ENCODE measurements around the gene SLAMF9.

SLAMF9 gene

GRCh38 chr1:159991513-159991912, 37.5 kb upstream of the SLAMF9 start:
- TF ChIP-seq, protein P1, sequence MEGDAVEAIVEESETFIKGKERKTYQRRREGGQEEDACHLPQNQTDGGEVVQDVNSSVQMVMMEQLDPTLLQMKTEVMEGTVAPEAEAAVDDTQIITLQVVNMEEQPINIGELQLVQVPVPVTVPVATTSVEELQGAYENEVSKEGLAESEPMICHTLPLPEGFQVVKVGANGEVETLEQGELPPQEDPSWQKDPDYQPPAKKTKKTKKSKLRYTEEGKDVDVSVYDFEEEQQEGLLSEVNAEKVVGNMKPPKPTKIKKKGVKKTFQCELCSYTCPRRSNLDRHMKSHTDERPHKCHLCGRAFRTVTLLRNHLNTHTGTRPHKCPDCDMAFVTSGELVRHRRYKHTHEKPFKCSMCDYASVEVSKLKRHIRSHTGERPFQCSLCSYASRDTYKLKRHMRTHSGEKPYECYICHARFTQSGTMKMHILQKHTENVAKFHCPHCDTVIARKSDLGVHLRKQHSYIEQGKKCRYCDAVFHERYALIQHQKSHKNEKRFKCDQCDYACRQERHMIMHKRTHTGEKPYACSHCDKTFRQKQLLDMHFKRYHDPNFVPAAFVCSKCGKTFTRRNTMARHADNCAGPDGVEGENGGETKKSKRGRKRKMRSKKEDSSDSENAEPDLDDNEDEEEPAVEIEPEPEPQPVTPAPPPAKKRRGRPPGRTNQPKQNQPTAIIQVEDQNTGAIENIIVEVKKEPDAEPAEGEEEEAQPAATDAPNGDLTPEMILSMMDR (IDR thresholded peaks at IDR 0.05; ENCODE audit: extremely low read depth, missing control alignments): no peak
- no peak for DNase-seq (ENCODE audit: low spot score)

DNA sequence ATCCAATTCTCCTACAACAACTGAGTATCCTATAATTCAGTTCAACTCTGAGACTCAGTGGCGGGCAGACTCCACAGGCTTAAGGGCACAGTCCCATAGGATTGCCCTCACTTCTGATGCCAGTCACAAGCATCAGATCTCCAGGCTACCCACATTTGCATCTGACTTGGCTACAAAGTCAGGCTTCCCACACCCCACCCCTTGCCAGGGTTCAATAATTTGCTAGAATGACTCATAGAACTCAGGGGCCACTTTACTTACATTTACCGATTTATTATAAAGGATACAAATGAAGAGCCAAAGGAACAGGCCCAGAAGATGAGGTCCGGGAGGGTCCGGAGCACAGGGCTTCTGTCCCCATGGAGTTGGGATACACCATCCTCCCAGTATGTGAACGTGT, 36.0 kb upstream of the SLAMF9 start:
- TF ChIP-seq, protein P1 (IDR thresholded peaks at IDR 0.05; ENCODE audit: extremely low read depth, missing control alignments): no peak
- DNase-seq (ENCODE audit: low spot score): no peak

- TF ChIP-seq, protein P1 (IDR thresholded peaks at IDR 0.05; ENCODE audit: extremely low read depth, missing control alignments): no peak
- DNase-seq (ENCODE audit: low spot score): no peak
Observed at GRCh38 chr1:159989581-159989980, 35.5 kb upstream of the SLAMF9 start.

DNA sequence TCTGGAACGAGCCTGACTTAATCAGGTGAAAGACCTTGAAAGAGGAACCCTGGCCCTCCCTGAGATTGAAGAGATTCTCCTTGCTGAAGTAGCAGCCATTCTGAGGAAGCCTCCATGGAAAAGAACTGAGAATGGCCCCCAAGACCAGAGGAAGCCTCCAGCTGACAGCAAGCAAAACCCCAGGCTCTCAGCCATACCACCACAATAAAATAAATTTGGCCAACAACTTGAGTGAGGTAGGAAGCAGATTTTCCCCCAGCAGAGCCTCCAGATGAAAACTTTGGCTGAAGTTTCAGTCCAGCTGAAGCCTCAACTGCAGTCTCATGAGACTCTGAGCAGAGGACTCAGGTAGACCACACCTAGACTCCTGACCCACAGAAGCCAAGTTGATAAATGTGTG, 34.0 kb upstream of the SLAMF9 start:
- no peak for DNase-seq (ENCODE audit: low spot score)
- TF ChIP-seq, protein P1 (IDR thresholded peaks at IDR 0.05; ENCODE audit: extremely low read depth, missing control alignments): no peak

DNA sequence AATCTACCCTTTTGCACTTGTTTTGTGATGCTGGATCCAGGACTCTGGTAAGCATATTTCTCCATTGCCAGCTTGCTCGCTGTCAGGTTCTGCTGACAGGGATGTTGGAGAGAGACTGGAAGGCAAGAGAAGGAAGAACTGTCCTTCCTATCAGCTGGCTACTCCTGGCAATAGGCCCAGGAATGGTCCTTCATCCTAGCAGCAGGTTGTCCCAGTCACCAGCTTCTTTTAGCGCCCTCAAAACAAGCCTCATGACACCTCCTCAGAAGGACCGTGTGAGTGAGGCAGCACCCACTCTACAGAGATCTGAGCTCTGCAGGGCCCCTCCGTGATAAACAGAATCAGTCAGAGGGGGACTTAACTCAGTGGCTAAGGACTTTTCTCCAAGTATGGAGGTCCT, 33.1 kb upstream of the SLAMF9 start:
- DNase-seq (ENCODE audit: low spot score): no peak
- TF ChIP-seq, protein P1 (IDR thresholded peaks at IDR 0.05; ENCODE audit: extremely low read depth, missing control alignments): no peak

DNA sequence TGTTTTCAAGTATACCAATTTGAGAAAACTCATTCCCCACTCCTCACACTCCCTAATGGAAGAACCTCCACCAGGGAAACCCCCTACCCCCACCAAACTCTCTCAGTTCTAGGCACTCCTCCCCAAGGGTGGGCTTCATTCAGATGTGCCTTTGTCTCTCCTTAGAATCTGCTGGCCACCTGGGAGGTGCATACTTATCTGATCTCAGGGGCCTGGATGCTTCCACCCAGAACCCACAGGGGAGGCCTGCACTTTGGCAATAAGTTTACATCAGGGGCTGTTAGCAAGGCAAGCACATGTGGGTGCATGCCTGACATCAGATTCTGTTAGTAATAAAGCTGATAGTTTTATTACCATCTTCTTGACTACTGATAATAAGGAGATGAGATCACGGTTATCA, 32.5 kb upstream of the SLAMF9 start:
- TF ChIP-seq, protein P1 (IDR thresholded peaks at IDR 0.05; ENCODE audit: extremely low read depth, missing control alignments): no peak

DNA sequence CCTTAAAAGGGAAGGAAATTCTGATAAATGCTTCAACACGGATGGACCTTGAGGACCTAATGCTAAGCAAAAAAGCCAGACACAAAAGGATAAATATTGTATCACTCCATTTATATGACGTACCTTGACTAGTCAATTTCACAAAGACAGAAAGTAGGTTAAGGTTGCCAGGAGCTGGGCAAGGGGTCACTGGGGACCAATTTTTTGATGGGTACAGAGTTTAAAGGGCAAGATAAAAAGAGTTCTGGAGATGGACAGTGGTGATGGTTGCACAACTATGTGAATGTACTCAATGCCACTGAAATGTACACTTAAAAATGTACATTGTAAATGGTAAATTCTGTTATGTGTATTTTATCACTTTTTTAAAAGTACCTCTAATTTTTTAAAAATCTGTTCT, 32.1 kb upstream of the SLAMF9 start:
- TF ChIP-seq, protein P1 (IDR thresholded peaks at IDR 0.05; ENCODE audit: extremely low read depth, missing control alignments): no peak
- DNase-seq (ENCODE audit: low spot score): no peak

More for the DNA sequence above, 32.5 kb upstream of the SLAMF9 start:
- no peak for DNase-seq (ENCODE audit: low spot score)
